K562 (cell line): ENCODE measurements around the gene TRIM13. TPM values are rescaled to one million over a fixed set of nuclear protein-coding genes. Genes with fewer than 3 reads are reported as not detected.

ENCODE experiments used
- BCOR ChIP-seq: fragments of 450-650 bp; IDR thresholded peaks from 2 replicates; pipeline ENCODE4 v1.6.1; 2016
- FOXK2 ChIP-seq, 2 experiments: fragments of 450-650 bp; IDR thresholded peaks in 1 of 2; conservative IDR thresholded peaks in 1 of 2; 2 replicates each; pipeline ENCODE4 v1.6.1; 2016; ENCODE audit warnings: low read depth in 2 of 2, mild to moderate bottlenecking in 1 of 2
- NBN ChIP-seq: fragments of 450-650 bp; IDR thresholded peaks from 2 replicates; pipeline ENCODE4 v1.6.1; 2016; ENCODE audit warnings: low read depth, mild to moderate bottlenecking
- NCOA6 ChIP-seq: fragments of 450-650 bp; IDR thresholded peaks from 2 replicates; pipeline ENCODE4 v1.6.1; 2017; ENCODE audit warnings: mild to moderate bottlenecking
- RBM25 ChIP-seq: fragments of 200-400 bp; formaldehyde crosslinking; IDR thresholded peaks from 2 replicates; pipeline ENCODE4 v1.6.1; 2018; ENCODE audit warnings: low read length, low read depth, moderate library complexity; ENCODE audit not compliant: severe bottlenecking
- RCOR1 ChIP-seq, 2 experiments: IDR thresholded peaks; 2 replicates each; pipeline ENCODE4 v1.6.1; 2012; ENCODE audit warnings: low read depth in 2 of 2, low read length in 2 of 2, borderline replicate concordance in 1 of 2, improper control_type of control experiment in 1 of 2
- SMC3 ChIP-seq: conservative IDR thresholded peaks from 2 replicates; pipeline ENCODE4 v1.6.1; 2011; ENCODE audit warnings: low read depth, low read length, improper control_type of control experiment; ENCODE audit not compliant: insufficient read depth
- STAG1 ChIP-seq: sonication (generic); formaldehyde crosslinking; IDR thresholded peaks from 2 replicates; pipeline ENCODE4 v1.5.0; 2020; ENCODE audit warnings: missing genetic modification reagents, borderline replicate concordance
- ZNF507 ChIP-seq: conservative IDR thresholded peaks from 2 replicates; pipeline ENCODE4 v1.6.1; 2017; ENCODE audit warnings: missing genetic modification characterization, missing compliant biosample characterization
- ZNF584 ChIP-seq: fragments of 200-800 bp; sonication (Bioruptor generic); IDR thresholded peaks from 2 replicates; pipeline ENCODE4 v1.6.1; 2016; ENCODE audit warnings: low read depth, mild to moderate bottlenecking, missing genetic modification characterization, missing compliant biosample characterization
- polyA plus RNA-seq, 8 experiments: library from polyadenylated mRNA; depleted of rRNA in 4 of 8; stranded (reverse) in 5 of 8; unstranded in 3 of 8; fragments of >200 nt; fragmentation: Nextera tagmentation in 2 of 8; fragmentation: Illumina TruSeq in 1 of 8; extraction: Ambion mirVana in 2 of 8; extraction: Trizol in 1 of 8; gene quantifications; 2 replicates each; pipeline versions ENCODE4 v1.2.1 to v1.2.3, GENCODE V29; 2011 to 2014; ENCODE audit warnings: inconsistent platforms in 1 of 8, missing spikeins in 1 of 8
- total RNA-seq, 7 experiments: library from RNA; depleted of rRNA in 6 of 7; stranded (reverse); fragments of >200 nt in 6 of 7; fragmentation: Illumina TruSeq in 2 of 7; extraction: Trizol in 2 of 7; gene quantifications; 2 replicates each; pipeline versions ENCODE4 v1.2.1 to v1.2.3, GENCODE V29; 2011 to 2021; ENCODE audit warnings: low replicate concordance in 1 of 7
- TF ChIP-seq, protein P1 (sequence below): fragments of 450-650 bp; formaldehyde crosslinking; IDR thresholded peaks from 2 replicates; pipeline ENCODE4 v1.4.0; 2020; ENCODE audit warnings: mild to moderate bottlenecking, moderate library complexity

The TRIM13 gene
- total and polyA plus RNA-seq, 9 of the 15 experiments (the other 6 are each of a cell fraction or from before 2014, with no cell fraction given): 12.1 to 30.6 (median 17.8) TPM

GRCh38 chr13:49976314-49977258, 20.3 kb upstream of the TRIM13 start (continued):
- TF ChIP-seq RCOR1 (IDR thresholded peaks at IDR 0.05; ENCODE audit: borderline replicate concordance in 1 of 2, low read depth in 2 of 2, low read length in 2 of 2) (0 out of 4 replicates have a peak, but pooled peaks of 1 of the 2 experiments have one; percentile 24), SMC3 (peak; percentile 64), FOXK2 (conservative IDR thresholded peaks at IDR 0.05 in 1 of 2, IDR thresholded peaks at IDR 0.05 in 1 of 2; ENCODE audit: low read depth in 2 of 2) (no peak), NCOA6 (no peak), RBM25 (no peak), ZNF507 (tag) (no peak), NBN (no peak), STAG1 (peak; percentile 86; the same call in 1 of the 2 replicates), ZNF584 (no peak), BCOR (no peak)
- TF ChIP-seq, protein P1, sequence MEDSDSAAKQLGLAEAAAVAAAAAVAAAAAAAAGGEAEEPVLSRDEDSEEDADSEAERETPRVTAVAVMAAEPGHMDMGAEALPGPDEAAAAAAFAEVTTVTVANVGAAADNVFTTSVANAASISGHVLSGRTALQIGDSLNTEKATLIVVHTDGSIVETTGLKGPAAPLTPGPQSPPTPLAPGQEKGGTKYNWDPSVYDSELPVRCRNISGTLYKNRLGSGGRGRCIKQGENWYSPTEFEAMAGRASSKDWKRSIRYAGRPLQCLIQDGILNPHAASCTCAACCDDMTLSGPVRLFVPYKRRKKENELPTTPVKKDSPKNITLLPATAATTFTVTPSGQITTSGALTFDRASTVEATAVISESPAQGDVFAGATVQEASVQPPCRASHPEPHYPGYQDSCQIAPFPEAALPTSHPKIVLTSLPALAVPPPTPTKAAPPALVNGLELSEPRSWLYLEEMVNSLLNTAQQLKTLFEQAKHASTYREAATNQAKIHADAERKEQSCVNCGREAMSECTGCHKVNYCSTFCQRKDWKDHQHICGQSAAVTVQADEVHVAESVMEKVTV (CRISPR knock-in tag): peak; percentile 73
